CD4-positive, alpha-beta T cell treated with Interleukin-10 for 1 hour (primary cell): Measurements from ENCODE around the gene WASF2.
"Not testable (repeated sequence)": the region's sequence is repeated elsewhere in the genome, so short reads cannot be mapped to it uniquely, and the experiment has no call there.

Experiments used
- DNase-seq: peaks from one replicate; pipeline ENCODE4 v3.0.0-alpha.2; 2020

The WASF2 gene

GRCh38 chr1:27521861-27522431 lies 32.0 kb upstream of the WASF2 start:
- DNase-seq: no peak

GRCh38 chr1:27521336-27521831 lies 31.4 kb upstream of the WASF2 start:
- DNase-seq: peak; percentile 43

- DNase-seq: no peak
Measured at GRCh38 chr1:27520651-27521050, 30.7 kb upstream of the WASF2 start.

- no peak for DNase-seq
Measured at GRCh38 chr1:27519331-27520258, 29.6 kb upstream of the WASF2 start.

- DNase-seq: no peak
Measured at GRCh38 chr1:27518808-27519207, 28.8 kb upstream of the WASF2 start.

- no peak for DNase-seq
Measured at GRCh38 chr1:27517907-27518718, 28.1 kb upstream of the WASF2 start.

GRCh38 chr1:27517301-27517700 lies 27.3 kb upstream of the WASF2 start:
- no peak for DNase-seq

GRCh38 chr1:27515626-27516025 lies 25.7 kb upstream of the WASF2 start:
- DNase-seq: no peak

GRCh38 chr1:27513958-27514357 lies 24.0 kb upstream of the WASF2 start:
- DNase-seq: no peak

- DNase-seq: no peak
Measured at GRCh38 chr1:27513528-27513927, 23.6 kb upstream of the WASF2 start.

GRCh38 chr1:27509127-27510080 lies 19.4 kb upstream of the WASF2 start:
- no peak for DNase-seq

GRCh38 chr1:27507960-27508665 lies 18.1 kb upstream of the WASF2 start:
- DNase-seq: no peak

- no peak for DNase-seq
Measured at GRCh38 chr1:27506703-27507102, 16.7 kb upstream of the WASF2 start.

GRCh38 chr1:27505420-27505680 lies 15.4 kb upstream of the WASF2 start:
- no peak for DNase-seq

- no peak for DNase-seq
Measured at GRCh38 chr1:27504588-27505419, 14.8 kb upstream of the WASF2 start.

GRCh38 chr1:27503844-27504587 lies 14.0 kb upstream of the WASF2 start:
- DNase-seq: no peak

GRCh38 chr1:27503033-27503432 lies 13.1 kb upstream of the WASF2 start:
- DNase-seq: no peak

- not testable (repeated sequence) for DNase-seq
Measured at GRCh38 chr1:27501159-27501558, 11.2 kb upstream of the WASF2 start.

- DNase-seq: no peak
Measured at GRCh38 chr1:27499142-27499541, 9.2 kb upstream of the WASF2 start.

GRCh38 chr1:27496604-27497155 lies 6.7 kb upstream of the WASF2 start:
- no peak for DNase-seq
